NCI-H1930 (cell line): ENCODE data around the gene MRPL37.
"Not testable (repeated sequence)": the region's sequence is repeated elsewhere in the genome, so short reads cannot be mapped to it uniquely, and the experiment has no call there.

Experiments used
- DNase-seq, 2 experiments: peaks; one replicate each; lab custom pipeline; 2025; lab: John Stamatoyannopoulos, UW

MRPL37 gene

GRCh38 chr1:54172614-54173599, 27.1 kb upstream of the MRPL37 start:
- no peak for DNase-seq

- DNase-seq, result no peak
Measured at GRCh38 chr1:54173681-54174080, 26.3 kb upstream of the MRPL37 start.

GRCh38 chr1:54174106-54174505, 25.9 kb upstream of the MRPL37 start:
- DNase-seq, result no peak

- DNase-seq, result no peak
Measured at GRCh38 chr1:54176621-54177327, 23.2 kb upstream of the MRPL37 start.

GRCh38 chr1:54177726-54178125, 22.2 kb upstream of the MRPL37 start:
- DNase-seq, result no peak

- no peak for DNase-seq
Measured at GRCh38 chr1:54178296-54179070, 21.5 kb upstream of the MRPL37 start.

- DNase-seq, result no peak
Measured at GRCh38 chr1:54180701-54181360, 19.1 kb upstream of the MRPL37 start.

GRCh38 chr1:54186056-54186455, 13.9 kb upstream of the MRPL37 start:
- no peak for DNase-seq

- DNase-seq, result no peak
Measured at GRCh38 chr1:54188291-54188690, 11.7 kb upstream of the MRPL37 start.

GRCh38 chr1:54190526-54190925, 9.4 kb upstream of the MRPL37 start:
- DNase-seq, result no peak

GRCh38 chr1:54191525-54191924, 8.4 kb upstream of the MRPL37 start:
- no peak for DNase-seq

GRCh38 chr1:54193453-54193852, 6.5 kb upstream of the MRPL37 start:
- DNase-seq, result no peak

- DNase-seq, result no peak
Measured at GRCh38 chr1:54199151-54199764, 709 bp upstream of the MRPL37 start.

GRCh38 chr1:54200519-54200997, 591 bp downstream of the MRPL37 start:
- DNase-seq, result no peak

- DNase-seq, result no peak
Measured at GRCh38 chr1:54204199-54204598, 4.2 kb downstream of the MRPL37 start.

- DNase-seq, result no peak
Measured at GRCh38 chr1:54207287-54207686, 7.3 kb downstream of the MRPL37 start.

GRCh38 chr1:54207896-54208295, 7.9 kb downstream of the MRPL37 start:
- not testable (repeated sequence) for DNase-seq

GRCh38 chr1:54212872-54213271, 12.9 kb downstream of the MRPL37 start:
- no peak for DNase-seq

- no peak for DNase-seq
Measured at GRCh38 chr1:54215523-54215922, 15.6 kb downstream of the MRPL37 start.

GRCh38 chr1:54218883-54219687, 19.1 kb downstream of the MRPL37 start:
- no peak for DNase-seq

GRCh38 chr1:54219688-54220003, 19.7 kb downstream of the MRPL37 start:
- DNase-seq, result no peak
